T-helper 2 cell treated with Interferon-gamma antibody and Interleukin-4, amounts not matched to agents 5 μg/mL and 100 μg/mL, for 36 hours (primary cell): ENCODE data around the gene ABCA7.

Experiments used
- DNase-seq: peaks from one replicate; pipeline ENCODE4 v3.0.0; 2021; ENCODE audit warnings: low spot score
- H3K27ac Mint-ChIP-seq: one replicate; pipeline ENCODE4 v1.8.0; 2021; ENCODE audit warnings: mild to moderate bottlenecking, mixed read lengths
- H3K27me3 Mint-ChIP-seq: one replicate; pipeline ENCODE4 v1.8.0; 2021; ENCODE audit warnings: low read depth, mixed read lengths
- H3K36me3 Mint-ChIP-seq: one replicate; pipeline ENCODE4 v1.8.0; 2021; ENCODE audit warnings: low read depth, mixed read lengths
- H3K4me1 Mint-ChIP-seq: one replicate; pipeline ENCODE4 v1.8.0; 2021; ENCODE audit warnings: low read depth, mixed read lengths
- H3K4me3 Mint-ChIP-seq: one replicate; pipeline ENCODE4 v1.8.0; 2022; ENCODE audit warnings: mild to moderate bottlenecking, moderate library complexity, mixed read lengths
- H3K9me3 Mint-ChIP-seq: one replicate; pipeline ENCODE4 v1.8.0; 2021; ENCODE audit warnings: mixed read lengths

Gene ABCA7

DNA sequence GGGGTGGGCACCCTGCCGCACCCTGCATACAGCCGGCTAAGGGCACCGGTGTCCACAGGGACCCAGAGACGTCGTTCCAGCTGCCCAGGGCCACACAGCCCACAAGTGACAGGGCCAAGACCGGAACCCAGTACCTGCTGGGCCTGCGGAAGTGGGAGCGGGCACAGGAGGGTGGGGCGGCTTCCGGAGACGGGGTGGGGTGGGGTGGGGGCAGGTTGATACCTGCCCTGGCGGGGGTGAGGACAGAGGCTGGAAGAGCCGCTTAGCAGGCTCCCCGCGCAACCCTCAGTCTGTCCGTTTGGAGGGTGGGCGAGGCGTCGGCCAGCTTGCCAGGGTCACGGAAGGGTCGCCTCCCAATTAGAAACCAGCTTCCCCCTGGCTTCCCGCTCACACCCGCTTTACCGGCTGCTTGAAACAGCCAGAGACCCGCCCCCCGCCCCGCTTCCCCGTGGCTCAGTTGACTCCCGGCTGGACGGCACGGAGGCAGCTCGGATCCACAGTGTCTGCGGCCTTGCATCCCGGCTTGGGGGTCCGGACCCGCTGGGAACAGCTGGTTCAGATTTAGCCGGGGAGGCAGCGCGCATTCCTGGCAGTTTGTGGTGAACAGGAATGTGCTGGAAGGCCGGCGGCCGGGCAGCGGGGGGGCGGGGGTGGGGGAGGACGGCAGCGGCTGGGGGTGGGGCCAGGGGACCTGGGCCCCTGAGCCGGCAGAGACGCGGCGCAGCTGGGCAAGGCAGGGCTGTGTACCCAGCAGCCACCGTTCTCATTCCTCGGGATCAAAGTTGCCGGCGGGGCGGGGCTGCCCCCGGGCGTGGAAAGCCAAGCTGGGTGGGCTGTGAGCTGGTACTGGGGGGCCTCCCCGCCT lies 11.6 kb upstream of the ABCA7 start:
- Mint-ChIP-seq H3K36me3 (peaks cover 36% of the 10 kb centered on the region), H3K4me3 (peak overlapping the region; percentile 99), H3K9me3 (no peaks in the 10 kb centered on the region), H3K27me3 (no peaks in the 10 kb centered on the region), H3K27ac (peak overlapping the region; percentile 80), H3K4me1 (peaks cover 21% of the 10 kb centered on the region)
- peak; percentile 40 for DNase-seq

DNA sequence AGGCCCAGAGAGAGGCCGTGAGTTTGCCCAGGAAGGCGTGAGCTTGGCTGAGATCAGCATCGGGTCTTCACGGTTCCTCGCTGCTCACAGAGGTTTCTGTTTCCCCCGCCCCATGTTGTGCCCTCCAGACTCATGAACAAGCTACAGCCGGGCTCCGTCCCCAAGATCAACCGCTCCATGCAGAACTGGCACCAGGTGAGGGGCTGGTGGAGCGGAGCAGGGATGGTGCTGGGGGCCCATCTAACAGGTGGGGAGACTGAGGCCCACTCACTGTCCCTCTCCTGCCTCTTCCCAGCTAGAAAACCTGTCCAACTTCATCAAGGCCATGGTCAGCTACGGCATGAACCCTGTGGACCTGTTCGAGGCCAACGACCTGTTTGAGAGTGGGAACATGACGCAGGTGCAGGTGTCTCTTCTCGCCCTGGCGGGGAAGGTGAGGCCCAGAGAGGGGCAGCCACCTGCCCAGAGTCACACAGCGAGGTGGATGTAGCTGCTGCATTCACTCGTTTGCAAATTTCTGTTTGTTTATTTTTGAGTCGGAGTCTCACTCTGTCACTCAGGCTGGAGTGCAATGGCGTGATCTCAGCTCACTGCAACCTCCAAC lies 7.5 kb upstream of the ABCA7 start:
- H3K4me3 Mint-ChIP-seq: no peak overlapping the region
- DNase-seq: no peak
- H3K36me3 Mint-ChIP-seq: peaks cover 55% of the 10 kb centered on the region
- H3K27me3 Mint-ChIP-seq: no peaks in the 10 kb centered on the region
- no peaks in the 10 kb centered on the region for H3K9me3 Mint-ChIP-seq
- peak overlapping the region; percentile 57 for H3K27ac Mint-ChIP-seq
- H3K4me1 Mint-ChIP-seq: peaks cover 28% of the 10 kb centered on the region

DNA sequence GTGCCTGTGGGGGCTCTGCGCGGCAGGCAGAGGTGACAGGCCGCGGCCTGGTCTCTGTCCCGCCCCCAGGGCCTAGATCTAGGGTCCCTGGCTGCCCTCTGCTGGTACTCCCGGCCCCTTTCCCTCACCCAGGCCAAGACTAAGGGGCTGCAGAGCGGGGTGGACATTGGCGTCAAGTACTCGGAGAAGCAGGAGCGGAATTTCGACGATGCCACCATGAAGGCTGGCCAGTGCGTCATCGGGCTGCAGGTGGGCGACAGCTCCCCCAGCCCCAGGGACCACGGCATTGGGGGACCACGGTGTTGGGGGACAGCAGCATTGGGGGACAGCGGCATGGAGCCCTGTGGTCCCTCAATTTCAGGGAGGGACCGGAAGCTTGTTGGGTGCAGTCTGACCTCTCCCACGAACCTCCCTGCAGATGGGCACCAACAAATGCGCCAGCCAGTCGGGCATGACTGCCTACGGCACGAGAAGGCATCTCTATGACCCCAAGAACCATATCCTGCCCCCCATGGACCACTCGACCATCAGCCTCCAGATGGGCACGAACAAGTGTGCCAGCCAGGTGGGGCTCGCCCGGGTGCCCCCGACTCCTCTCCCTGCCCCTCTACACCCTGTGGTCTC lies 3.8 kb upstream of the ABCA7 start:
- H3K27me3 Mint-ChIP-seq: no peaks in the 10 kb centered on the region
- no peak for DNase-seq
- no peak overlapping the region for H3K4me3 Mint-ChIP-seq
- H3K36me3 Mint-ChIP-seq: peaks cover 60% of the 10 kb centered on the region
- peaks cover 46% of the 10 kb centered on the region for H3K4me1 Mint-ChIP-seq
- H3K27ac Mint-ChIP-seq: peak overlapping the region; percentile 78
- no peaks in the 10 kb centered on the region for H3K9me3 Mint-ChIP-seq

DNA sequence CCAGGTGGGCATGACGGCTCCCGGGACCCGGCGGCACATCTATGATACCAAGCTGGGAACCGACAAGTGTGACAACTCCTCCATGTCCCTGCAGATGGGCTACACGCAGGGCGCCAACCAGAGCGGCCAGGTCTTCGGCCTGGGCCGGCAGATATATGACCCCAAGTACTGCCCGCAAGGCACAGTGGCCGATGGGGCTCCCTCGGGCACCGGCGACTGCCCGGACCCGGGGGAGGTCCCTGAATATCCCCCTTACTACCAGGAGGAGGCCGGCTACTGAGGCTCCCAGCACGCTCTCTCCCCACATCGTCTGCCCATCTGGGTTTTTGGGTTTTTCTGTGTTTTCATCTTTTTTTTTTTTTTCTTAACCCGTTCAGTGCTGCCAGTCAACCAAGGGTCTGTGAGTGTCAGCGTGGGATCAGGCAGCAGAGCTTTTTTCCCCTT lies 2.3 kb upstream of the ABCA7 start:
- Mint-ChIP-seq H3K4me3 (peak overlapping the region; percentile 97), H3K36me3 (peaks cover 53% of the 10 kb centered on the region), H3K4me1 (peaks cover 43% of the 10 kb centered on the region)

DNA sequence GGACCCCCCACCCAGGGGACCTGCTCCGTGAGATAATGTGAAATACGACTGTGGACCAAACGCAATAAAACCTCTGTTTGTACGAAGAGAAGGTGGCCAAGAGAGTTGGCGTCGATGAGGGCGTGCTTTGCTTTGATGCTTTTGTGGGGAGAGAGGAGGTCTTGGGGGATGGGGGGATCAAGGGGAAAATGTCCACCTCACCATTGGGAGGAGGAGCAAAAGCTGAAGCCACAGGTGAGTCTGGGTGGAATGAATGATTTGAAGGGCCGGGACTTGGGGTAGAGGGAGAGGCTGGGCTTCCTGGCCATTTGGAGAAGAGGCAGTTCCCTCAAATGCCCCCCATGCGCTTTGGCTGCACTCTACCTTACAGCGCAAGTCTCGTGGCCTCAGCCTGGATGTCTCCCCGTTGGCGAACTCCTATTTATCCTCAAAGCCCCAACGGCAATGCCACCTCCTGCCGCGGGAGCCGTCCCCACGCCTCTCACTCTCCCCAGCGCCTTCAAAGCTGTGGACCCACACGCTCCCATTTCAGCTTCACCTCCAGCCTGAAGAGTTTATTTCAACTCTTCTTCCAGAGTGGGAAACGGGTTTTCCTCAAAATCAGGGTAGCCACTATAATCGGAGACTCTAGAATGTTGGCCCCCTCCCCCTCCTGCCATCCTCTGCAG lies 795 bp upstream of the ABCA7 start:
- peak overlapping the region; percentile 95 for H3K27ac Mint-ChIP-seq
- peaks cover 39% of the 10 kb centered on the region for H3K4me1 Mint-ChIP-seq
- no peaks in the 10 kb centered on the region for H3K27me3 Mint-ChIP-seq
- peaks cover 49% of the 10 kb centered on the region for H3K36me3 Mint-ChIP-seq
- peak overlapping the region; percentile 97 for H3K4me3 Mint-ChIP-seq
- H3K9me3 Mint-ChIP-seq: no peaks in the 10 kb centered on the region
- DNase-seq: no peak

More for the DNA sequence above, 2.3 kb upstream of the ABCA7 start:
- H3K27ac Mint-ChIP-seq: peak overlapping the region; percentile 95
- DNase-seq: no peak
- H3K27me3 Mint-ChIP-seq: no peaks in the 10 kb centered on the region
- H3K9me3 Mint-ChIP-seq: no peaks in the 10 kb centered on the region

DNA sequence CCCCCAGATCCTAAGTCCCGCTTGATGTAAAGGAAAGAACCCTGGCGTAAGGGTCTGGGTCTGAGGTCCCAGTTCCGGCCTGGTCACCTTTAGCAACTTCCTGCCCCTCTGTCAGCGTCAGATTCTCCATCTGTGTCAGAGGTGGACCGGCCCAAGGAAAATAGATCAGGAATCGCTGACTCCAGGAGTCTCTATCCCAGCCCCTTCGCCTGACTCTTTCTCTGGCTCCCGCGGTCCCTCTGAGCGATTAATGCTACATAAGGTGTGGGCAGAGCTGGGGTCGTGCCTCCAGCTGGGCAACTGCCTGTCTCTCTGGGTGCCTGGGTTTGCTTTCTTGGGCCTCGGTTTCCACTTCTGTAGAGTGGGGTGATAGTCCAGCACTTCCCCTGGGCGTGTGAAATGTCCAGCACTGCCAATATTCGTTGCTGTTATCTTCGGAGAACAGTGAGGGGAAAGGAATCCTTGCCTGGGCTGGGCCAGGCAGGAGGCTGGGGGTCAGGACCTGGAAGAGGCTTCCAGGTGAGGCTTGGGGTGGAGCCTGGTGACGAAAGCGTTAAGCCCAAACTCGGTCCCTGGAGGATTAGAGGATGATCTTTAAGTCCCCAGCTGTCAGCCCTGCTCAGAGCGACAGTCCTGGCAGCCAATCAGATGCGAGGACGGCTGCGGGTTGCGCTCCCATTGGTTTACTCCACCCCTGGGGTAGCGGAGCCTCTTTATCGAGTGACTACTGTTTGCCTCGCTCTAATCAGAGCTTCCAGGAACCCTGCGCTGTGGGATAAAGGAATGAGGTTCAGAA lies 767 bp downstream of the ABCA7 start:
- peaks cover 50% of the 10 kb centered on the region for H3K36me3 Mint-ChIP-seq
- peak overlapping the region; percentile 97 for H3K4me3 Mint-ChIP-seq
- H3K27me3 Mint-ChIP-seq: no peaks in the 10 kb centered on the region
- peaks cover 35% of the 10 kb centered on the region for H3K4me1 Mint-ChIP-seq
- H3K9me3 Mint-ChIP-seq: no peaks in the 10 kb centered on the region
- DNase-seq: peak; percentile 88
- peak overlapping the region; percentile 95 for H3K27ac Mint-ChIP-seq

DNA sequence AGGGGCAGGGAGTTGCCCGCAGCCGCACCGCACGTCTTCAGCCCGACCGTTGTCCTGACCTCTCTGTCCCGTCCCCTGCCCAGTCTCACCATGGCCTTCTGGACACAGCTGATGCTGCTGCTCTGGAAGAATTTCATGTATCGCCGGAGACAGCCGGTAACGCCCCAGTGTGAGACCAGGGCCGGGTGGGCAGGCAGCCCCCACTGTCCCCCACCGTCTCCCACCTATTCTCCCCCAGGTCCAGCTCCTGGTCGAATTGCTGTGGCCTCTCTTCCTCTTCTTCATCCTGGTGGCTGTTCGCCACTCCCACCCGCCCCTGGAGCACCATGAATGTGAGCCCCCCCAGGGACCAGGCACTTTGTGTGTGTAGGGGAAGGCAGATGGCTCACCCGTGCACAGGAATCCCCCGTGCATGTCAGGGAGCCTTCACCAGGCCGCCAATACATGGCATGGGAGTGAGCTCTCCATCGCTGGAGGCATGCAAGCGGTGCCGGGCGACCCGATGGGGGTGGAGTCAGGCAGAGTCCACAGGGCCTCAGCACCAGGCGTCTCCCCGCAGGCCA lies 1.4 kb downstream of the ABCA7 start:
- Mint-ChIP-seq H3K27ac (peak overlapping the region; percentile 95), H3K36me3 (peaks cover 44% of the 10 kb centered on the region)

DNA sequence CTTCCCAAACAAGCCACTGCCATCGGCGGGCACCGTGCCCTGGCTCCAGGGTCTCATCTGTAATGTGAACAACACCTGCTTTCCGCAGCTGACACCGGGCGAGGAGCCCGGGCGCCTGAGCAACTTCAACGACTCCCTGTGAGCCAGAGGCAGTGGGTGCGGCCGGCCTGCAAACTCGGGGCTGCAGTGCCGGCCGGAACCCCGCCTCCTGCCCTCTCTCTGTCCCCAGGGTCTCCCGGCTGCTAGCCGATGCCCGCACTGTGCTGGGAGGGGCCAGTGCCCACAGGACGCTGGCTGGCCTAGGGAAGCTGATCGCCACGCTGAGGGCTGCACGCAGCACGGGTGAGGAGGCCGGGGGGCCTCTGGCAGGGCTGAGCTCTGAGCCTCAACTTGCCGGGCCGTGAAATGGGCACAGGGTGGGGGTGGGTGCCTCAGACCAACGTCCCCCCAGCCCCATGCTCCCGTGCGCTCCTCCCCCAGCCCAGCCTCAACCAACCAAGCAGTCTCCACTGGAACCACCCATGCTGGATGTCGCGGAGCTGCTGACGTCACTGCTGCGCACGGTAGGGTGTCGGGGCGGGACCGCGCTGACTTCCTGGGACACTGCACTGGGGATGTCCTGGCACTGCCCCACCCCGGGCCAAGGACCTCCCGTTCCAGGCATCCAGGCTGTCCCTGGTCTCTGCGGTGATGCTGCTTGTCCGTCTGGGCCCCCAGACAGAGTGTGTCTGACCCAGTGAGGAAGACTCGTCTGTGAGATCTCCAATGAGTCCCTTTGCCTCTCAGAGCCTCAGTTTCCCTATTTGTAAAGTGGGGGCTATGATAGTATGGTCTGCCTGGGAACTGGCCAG lies 2.2 kb downstream of the ABCA7 start:
- no peak for DNase-seq
- H3K9me3 Mint-ChIP-seq: no peaks in the 10 kb centered on the region
- peaks cover 37% of the 10 kb centered on the region for H3K36me3 Mint-ChIP-seq
- H3K4me3 Mint-ChIP-seq: peak overlapping the region; percentile 9
- no peaks in the 10 kb centered on the region for H3K27me3 Mint-ChIP-seq
- H3K27ac Mint-ChIP-seq: no peak overlapping the region
- peaks cover 30% of the 10 kb centered on the region for H3K4me1 Mint-ChIP-seq

More for the DNA sequence above, 1.4 kb downstream of the ABCA7 start:
- H3K9me3 Mint-ChIP-seq: no peaks in the 10 kb centered on the region
- no peak for DNase-seq
- H3K4me3 Mint-ChIP-seq: peak overlapping the region; percentile 97
- H3K4me1 Mint-ChIP-seq: peaks cover 33% of the 10 kb centered on the region
- no peaks in the 10 kb centered on the region for H3K27me3 Mint-ChIP-seq

DNA sequence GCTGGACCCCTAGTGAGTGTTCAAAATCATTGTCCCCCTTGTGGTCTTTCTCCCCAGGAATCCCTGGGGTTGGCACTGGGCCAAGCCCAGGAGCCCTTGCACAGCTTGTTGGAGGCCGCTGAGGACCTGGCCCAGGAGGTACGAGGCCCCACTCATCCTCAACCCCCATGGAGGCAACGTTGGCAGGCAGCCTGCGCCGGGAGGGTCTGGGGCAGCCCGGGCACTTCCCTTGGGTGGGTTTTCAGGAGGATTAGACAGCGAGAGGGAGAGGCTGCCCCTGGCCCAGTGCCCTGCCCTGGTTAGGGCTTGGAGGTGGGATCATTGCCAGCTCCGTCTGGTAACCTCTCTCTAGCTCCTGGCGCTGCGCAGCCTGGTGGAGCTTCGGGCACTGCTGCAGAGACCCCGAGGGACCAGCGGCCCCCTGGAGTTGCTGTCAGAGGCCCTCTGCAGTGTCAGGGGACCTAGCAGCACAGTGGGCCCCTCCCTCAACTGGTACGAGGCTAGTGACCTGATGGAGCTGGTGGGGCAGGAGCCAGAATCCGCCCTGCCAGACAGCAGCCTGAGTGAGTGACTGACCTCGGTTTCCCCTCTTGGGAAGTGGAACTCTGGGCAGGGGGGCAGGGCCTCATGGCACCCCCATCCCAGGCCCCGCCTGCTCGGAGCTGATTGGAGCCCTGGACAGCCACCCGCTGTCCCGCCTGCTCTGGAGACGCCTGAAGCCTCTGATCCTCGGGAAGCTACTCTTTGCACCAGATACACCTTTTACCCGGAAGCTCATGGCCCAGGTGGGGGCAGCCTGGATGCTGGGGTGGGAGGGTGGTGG lies 3.0 kb downstream of the ABCA7 start:
- Mint-ChIP-seq H3K27ac (no peak overlapping the region), H3K9me3 (no peaks in the 10 kb centered on the region), H3K4me3 (peak overlapping the region; percentile 9), H3K27me3 (no peaks in the 10 kb centered on the region), H3K36me3 (peaks cover 30% of the 10 kb centered on the region), H3K4me1 (peaks cover 25% of the 10 kb centered on the region)
- DNase-seq: no peak

DNA sequence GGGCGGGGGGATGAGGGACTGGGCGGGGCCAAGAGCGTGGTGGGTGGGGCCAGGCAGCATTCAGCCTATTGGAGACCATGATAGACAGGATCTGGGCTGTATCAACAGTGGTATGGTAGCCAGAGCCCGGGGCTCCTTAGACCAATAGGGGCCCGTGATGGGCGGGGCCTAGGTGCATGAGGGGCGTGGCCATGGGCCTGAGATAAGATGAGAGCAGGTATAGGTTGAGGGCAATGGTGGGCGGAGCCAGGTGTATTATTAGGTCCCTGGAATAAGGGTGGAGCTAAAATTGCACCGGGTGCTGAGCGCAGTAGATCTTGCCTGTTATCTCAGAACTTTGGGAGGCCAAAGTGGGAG lies 5.3 kb downstream of the ABCA7 start:
- Mint-ChIP-seq H3K27me3 (no peaks in the 10 kb centered on the region), H3K27ac (no peak overlapping the region), H3K4me1 (peaks cover 6% of the 10 kb centered on the region), H3K4me3 (no peak overlapping the region), H3K36me3 (peaks cover 13% of the 10 kb centered on the region), H3K9me3 (no peaks in the 10 kb centered on the region)
- DNase-seq: peak; percentile 45

DNA sequence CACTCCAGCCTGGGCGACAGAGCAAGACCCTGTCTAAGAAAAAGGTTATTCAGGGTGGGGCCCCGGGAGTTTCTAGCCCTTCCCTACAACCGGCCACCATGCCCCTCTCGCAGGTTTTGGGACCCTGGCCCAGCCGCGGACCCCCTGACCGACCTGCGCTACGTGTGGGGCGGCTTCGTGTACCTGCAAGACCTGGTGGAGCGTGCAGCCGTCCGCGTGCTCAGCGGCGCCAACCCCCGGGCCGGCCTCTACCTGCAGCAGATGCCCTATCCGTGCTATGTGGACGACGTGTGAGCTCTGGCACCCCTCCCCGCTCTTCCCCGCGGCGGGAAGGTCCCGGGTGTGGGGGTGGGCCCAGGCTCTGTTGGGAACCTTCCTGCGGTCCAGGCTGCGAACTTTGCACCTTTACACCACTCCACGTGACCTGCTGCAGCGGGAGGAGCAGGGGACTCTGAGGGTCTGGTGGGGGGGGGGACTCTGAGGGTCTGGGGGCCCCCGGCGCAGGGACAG lies 6.3 kb downstream of the ABCA7 start:
- Mint-ChIP-seq H3K27me3 (no peaks in the 10 kb centered on the region), H3K9me3 (no peaks in the 10 kb centered on the region), H3K4me3 (no peak overlapping the region)

More for the DNA sequence above, 6.3 kb downstream of the ABCA7 start:
- no peak overlapping the region for H3K27ac Mint-ChIP-seq
- peaks cover 13% of the 10 kb centered on the region for H3K36me3 Mint-ChIP-seq
- H3K4me1 Mint-ChIP-seq: peaks cover under 1% of the 10 kb centered on the region
- DNase-seq: no peak
